GM23338 (cell line): Measurements from ENCODE around the gene EDIL3. TPM values are rescaled to one million over a fixed set of nuclear protein-coding genes. Genes with fewer than 3 reads are reported as not detected.

Source experiments
- ATAC-seq: fragments of 200-7000 bp; cut with Tn5 transposase; 3 replicates; pipeline ENCODE4 v1.9.1; 2020
- DNase-seq: peaks from one replicate; pipeline ENCODE4 v3.0.0-alpha.2; 2015; ENCODE audit warnings: low spot score
- H2AFZ ChIP-seq: fragments of 200-600 bp; sonication (generic); 2 replicates; pipeline ENCODE4 v1.8.0; 2016; ENCODE audit warnings: antibody characterized with exemption, mild to moderate bottlenecking, moderate library complexity
- H3F3A ChIP-seq: fragments of 200-600 bp; sonication (generic); replicated peaks from 2 replicates; pipeline ENCODE4 v1.8.0; 2017; ENCODE audit warnings: antibody characterized with exemption, mixed run types, low read depth
- H3K27ac ChIP-seq: fragments of 200-600 bp; sonication (generic); 2 replicates; pipeline ENCODE4 v1.6.1; 2016; ENCODE audit warnings: low read depth
- H3K27me3 ChIP-seq: fragments of 200-600 bp; sonication (generic); 2 replicates; pipeline ENCODE4 v1.8.0; 2016; ENCODE audit warnings: mild to moderate bottlenecking, mixed run types, moderate library complexity; ENCODE audit not compliant: insufficient read depth
- H3K36me3 ChIP-seq: fragments of 200-600 bp; sonication (generic); 2 replicates; pipeline ENCODE4 v1.8.0; 2016; ENCODE audit warnings: mild to moderate bottlenecking; ENCODE audit not compliant: insufficient read depth
- H3K4me1 ChIP-seq: fragments of 200-600 bp; sonication (generic); 2 replicates; pipeline ENCODE4 v1.8.0; 2016; ENCODE audit warnings: mild to moderate bottlenecking, moderate library complexity; ENCODE audit not compliant: insufficient read depth
- H3K4me2 ChIP-seq: fragments of 200-600 bp; sonication (generic); 2 replicates; pipeline ENCODE4 v1.7.1; 2017; ENCODE audit warnings: mixed run types
- H3K4me3 ChIP-seq: fragments of 200-600 bp; sonication (generic); 2 replicates; pipeline ENCODE4 v1.6.1; 2016; ENCODE audit warnings: mixed run types
- H3K79me2 ChIP-seq: fragments of 200-600 bp; sonication (generic); replicated peaks from 2 replicates; pipeline ENCODE4 v1.8.0; 2017; ENCODE audit warnings: mild to moderate bottlenecking; ENCODE audit not compliant: insufficient read depth
- H3K9me2 ChIP-seq: fragments of 200-600 bp; sonication (generic); 2 replicates; pipeline ENCODE4 v1.8.0; 2017; ENCODE audit not compliant: insufficient read depth
- H4K20me1 ChIP-seq: fragments of 200-600 bp; sonication (generic); replicated peaks from 2 replicates; pipeline ENCODE4 v1.8.0; 2017; ENCODE audit warnings: mild to moderate bottlenecking; ENCODE audit not compliant: insufficient read depth
- H3K27ac Mint-ChIP-seq: 2 replicates; pipeline ENCODE4 v1.8.0; 2020; ENCODE audit warnings: inconsistent platforms, mild to moderate bottlenecking, moderate library complexity, mixed read lengths
- H3K27me3 Mint-ChIP-seq: 3 replicates; pipeline ENCODE4 v1.8.0; 2022; ENCODE audit warnings: low read depth, mild to moderate bottlenecking, moderate library complexity, mixed read lengths, inconsistent platforms; ENCODE audit not compliant: insufficient read depth, poor library complexity
- H3K36me3 Mint-ChIP-seq: 3 replicates; pipeline ENCODE4 v1.8.0; 2021; ENCODE audit warnings: low read depth, mild to moderate bottlenecking, inconsistent platforms, moderate library complexity, mixed read lengths
- H3K4me1 Mint-ChIP-seq: 3 replicates; pipeline ENCODE4 v1.8.0; 2020; ENCODE audit warnings: mild to moderate bottlenecking, inconsistent platforms, mixed read lengths
- H3K4me3 Mint-ChIP-seq: 3 replicates; pipeline ENCODE4 v1.8.0; 2021; ENCODE audit warnings: moderate library complexity, mild to moderate bottlenecking, inconsistent platforms, mixed read lengths
- H3K9me3 Mint-ChIP-seq: 3 replicates; pipeline ENCODE4 v1.8.0; 2020; ENCODE audit warnings: moderate library complexity, mild to moderate bottlenecking, inconsistent platforms, mixed read lengths
- CREB1 ChIP-seq: fragments of 250-450 bp; sonication (Bioruptor Pico); IDR thresholded peaks from 2 replicates; pipeline ENCODE4 v1.5.0; 2020; ENCODE audit warnings: low read depth, mild to moderate bottlenecking, moderate library complexity
- CTCF ChIP-seq, 2 experiments: fragments of 200-600 bp in 1 of 2; sonication (generic) in 1 of 2; conservative IDR thresholded peaks; 2 replicates each; pipeline versions ENCODE4 v1.5.1 to v1.6.1; 2016 to 2017; ENCODE audit warnings: antibody characterized with exemption in 2 of 2, low read depth in 2 of 2, mild to moderate bottlenecking in 2 of 2, moderate library complexity in 1 of 2
- ETS1 ChIP-seq: IDR thresholded peaks from 2 replicates; pipeline ENCODE4 v1.6.1; 2016; ENCODE audit warnings: antibody characterized with exemption
- EZH2 ChIP-seq: fragments of 200-600 bp; sonication (generic); IDR thresholded peaks from one replicate; pipeline ENCODE4 v1.8.0; 2017; ENCODE audit warnings: antibody characterized with exemption, mild to moderate bottlenecking, low read depth; ENCODE audit not compliant: unreplicated experiment
- EZH2phosphoT487 ChIP-seq: fragments of 200-600 bp; sonication (generic); IDR thresholded peaks from one replicate; pipeline ENCODE4 v1.8.1; 2018; ENCODE audit warnings: antibody characterized with exemption; ENCODE audit not compliant: unreplicated experiment
- JUNB ChIP-seq: IDR thresholded peaks from one replicate; pipeline ENCODE4 v1.6.1; 2016; ENCODE audit warnings: antibody characterized with exemption; ENCODE audit not compliant: unreplicated experiment
- NANOG ChIP-seq: IDR thresholded peaks from 2 replicates; pipeline ENCODE4 v1.6.1; 2016; ENCODE audit warnings: antibody characterized with exemption, borderline replicate concordance
- POLR2AphosphoS5 ChIP-seq: IDR thresholded peaks from 2 replicates; pipeline ENCODE4 v1.6.1; 2016; ENCODE audit warnings: antibody characterized with exemption, low read depth
- REST ChIP-seq: IDR thresholded peaks from one replicate; pipeline ENCODE4 v1.6.1; 2018; ENCODE audit warnings: antibody characterized with exemption; ENCODE audit not compliant: unreplicated experiment
- STAT1 ChIP-seq: IDR thresholded peaks from one replicate; pipeline ENCODE4 v1.6.1; 2016; ENCODE audit warnings: antibody characterized with exemption; ENCODE audit not compliant: unreplicated experiment
- ZNF114 ChIP-seq: fragments of 250-450 bp; sonication (Bioruptor Pico); IDR thresholded peaks from 2 replicates; pipeline ENCODE4 v1.5.0; 2020; ENCODE audit warnings: mild to moderate bottlenecking, moderate library complexity
- ZNF331 ChIP-seq: fragments of 250-450 bp; sonication (Bioruptor Pico); IDR thresholded peaks from 2 replicates; pipeline ENCODE4 v1.5.0; 2020; ENCODE audit warnings: low read depth, mild to moderate bottlenecking, moderate library complexity
- ZNF462 ChIP-seq: fragments of 250-450 bp; sonication (Bioruptor Pico); IDR thresholded peaks from 2 replicates; pipeline ENCODE4 v1.5.0; 2020; ENCODE audit warnings: mild to moderate bottlenecking, moderate library complexity
- polyA plus RNA-seq: library from polyadenylated mRNA; unstranded; fragments of >200 nt; fragmentation: Nextera tagmentation; extraction: Ambion mirVana; gene quantifications from 2 replicates; pipeline ENCODE4 v1.2.1, GENCODE V29; 2016
- total RNA-seq: library from RNA; depleted of rRNA; stranded (reverse); fragments of >200 nt; shearing (Covaris generic); gene quantifications from 2 replicates; pipeline ENCODE4 v1.2.3, GENCODE V29; 2014

Gene EDIL3
- total and polyA plus RNA-seq, 2 experiments from 2014 or later, result 43.3 to 61.9 TPM

GRCh38 chr5:83919071-83920041, 465.3 kb downstream of the EDIL3 start:
- Mint-ChIP-seq H3K36me3 (no peaks in the 10 kb centered on the region), H3K9me3 (no peaks in the 10 kb centered on the region), H3K27ac (no peak overlapping the region), H3K27me3 (no peaks in the 10 kb centered on the region), H3K4me3 (no peak overlapping the region), H3K4me1 (peaks cover 17% of the 10 kb centered on the region; the same call in 2 of the 3 replicates)
- Histone ChIP-seq H3K9me2 (no peaks in the 10 kb centered on the region), H3F3A (no peaks in the 10 kb centered on the region), H3K4me1 (peaks cover 5% of the 10 kb centered on the region; the same call in 1 of the 2 replicates), H3K27ac (no peak overlapping the region), H3K27me3 (no peaks in the 10 kb centered on the region), H3K36me3 (no peaks in the 10 kb centered on the region), H3K4me3 (no peak overlapping the region), H4K20me1 (no peaks in the 10 kb centered on the region), H2AFZ (0 out of 2 replicates have a peak overlapping the region, but pooled peaks have one; percentile 28), H3K79me2 (no peaks in the 10 kb centered on the region), H3K4me2 (no peak overlapping the region)
- DNase-seq (peak; percentile 22), ATAC-seq (no peak)
- TF ChIP-seq POLR2AphosphoS5 (no peak), EZH2phosphoT487 (no peak), ZNF462 (CRISPR knock-in tag) (no peak), CTCF (conservative IDR thresholded peaks at IDR 0.05; ENCODE audit: low read depth in 2 of 2) (no peak), JUNB (no peak), ZNF114 (CRISPR knock-in tag) (no peak), EZH2 (no peak), STAT1 (no peak), ZNF331 (CRISPR knock-in tag) (no peak), CREB1 (no peak), NANOG (no peak), REST (no peak), ETS1 (no peak)
